Testis (tissue), 2 donors: ENCODE results near the gene TK2.

Source experiments
- POLR2A ChIP-seq: fragments of 450-650 bp; IDR thresholded peaks from one replicate; pipeline ENCODE4 v1.6.1; 2017; ENCODE audit warnings: antibody characterized with exemption, mild to moderate bottlenecking, moderate library complexity
- TF ChIP-seq, protein P1 (sequence below), 3 experiments: fragments of 450-650 bp in 2 of 3; fragments of 200-600 bp in 1 of 3; sonication (generic) in 1 of 3; IDR thresholded peaks; one replicate each; pipeline ENCODE4 v1.5.1; 2016 to 2019; ENCODE audit warnings: antibody characterized with exemption in 3 of 3, mild to moderate bottlenecking in 2 of 3, moderate library complexity in 1 of 3

DNA sequence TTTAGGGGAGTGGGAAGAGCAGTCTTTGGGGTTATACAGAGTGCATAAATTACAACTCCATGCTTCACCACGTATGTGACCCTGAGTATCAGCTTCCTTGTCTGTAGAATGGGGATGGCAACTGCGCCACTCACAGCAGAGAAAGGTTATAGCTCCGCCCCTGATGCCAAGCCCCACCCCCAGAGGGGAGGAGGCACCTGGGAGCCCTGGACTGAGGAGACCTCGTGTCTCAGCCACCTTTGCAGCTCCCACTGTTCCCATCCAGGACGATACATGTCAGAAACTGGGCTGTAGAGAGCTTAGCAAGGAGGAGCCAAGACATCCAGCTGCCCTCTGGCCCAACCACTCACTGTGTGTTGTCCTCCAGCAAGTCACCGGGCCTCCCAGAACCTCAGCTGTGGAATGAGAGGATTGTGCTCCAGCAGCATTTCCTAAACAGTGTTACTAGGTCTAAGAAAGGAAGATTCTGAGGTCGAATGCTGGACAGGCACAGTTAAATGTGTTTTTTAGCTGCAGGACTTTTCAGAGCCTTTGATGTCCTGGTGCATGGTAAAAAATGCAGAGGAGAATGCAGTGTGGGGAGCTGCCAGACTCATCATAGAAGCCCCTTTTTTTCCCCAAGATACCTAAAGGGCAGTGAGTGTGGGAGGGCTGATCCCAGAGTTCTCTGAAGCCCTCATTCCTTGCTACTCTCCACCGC, 73.4 kb downstream of the TK2 start:
- TF ChIP-seq, protein P1, sequence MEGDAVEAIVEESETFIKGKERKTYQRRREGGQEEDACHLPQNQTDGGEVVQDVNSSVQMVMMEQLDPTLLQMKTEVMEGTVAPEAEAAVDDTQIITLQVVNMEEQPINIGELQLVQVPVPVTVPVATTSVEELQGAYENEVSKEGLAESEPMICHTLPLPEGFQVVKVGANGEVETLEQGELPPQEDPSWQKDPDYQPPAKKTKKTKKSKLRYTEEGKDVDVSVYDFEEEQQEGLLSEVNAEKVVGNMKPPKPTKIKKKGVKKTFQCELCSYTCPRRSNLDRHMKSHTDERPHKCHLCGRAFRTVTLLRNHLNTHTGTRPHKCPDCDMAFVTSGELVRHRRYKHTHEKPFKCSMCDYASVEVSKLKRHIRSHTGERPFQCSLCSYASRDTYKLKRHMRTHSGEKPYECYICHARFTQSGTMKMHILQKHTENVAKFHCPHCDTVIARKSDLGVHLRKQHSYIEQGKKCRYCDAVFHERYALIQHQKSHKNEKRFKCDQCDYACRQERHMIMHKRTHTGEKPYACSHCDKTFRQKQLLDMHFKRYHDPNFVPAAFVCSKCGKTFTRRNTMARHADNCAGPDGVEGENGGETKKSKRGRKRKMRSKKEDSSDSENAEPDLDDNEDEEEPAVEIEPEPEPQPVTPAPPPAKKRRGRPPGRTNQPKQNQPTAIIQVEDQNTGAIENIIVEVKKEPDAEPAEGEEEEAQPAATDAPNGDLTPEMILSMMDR (IDR thresholded peaks at IDR 0.05) = no peak
- TF ChIP-seq POLR2A = no peak
